Adrenal gland (tissue), 12 donors: ENCODE data around the gene TMEM238L. TPM values are rescaled to one million over a fixed set of nuclear protein-coding genes. Genes with fewer than 3 reads are reported as not detected.
A peak's percentile ranks its signal among the peaks of the same experiment; 100 is the strongest.

Experiments used
- DNase-seq, 7 donors: peaks; one replicate each; pipeline ENCODE4 v3.0.0-alpha.2; 2019 to 2020
- H3K27ac ChIP-seq, 5 donors: fragments of 200-600 bp; sonication (generic) in 4 of 5; 1 replicate in 3 of 5; 2 replicates in 2 of 5; pipeline versions ENCODE4 v1.5.1 to v1.8.0; 2016 to 2020; ENCODE audit warnings: mild to moderate bottlenecking in 1 of 5
- H3K27me3 ChIP-seq: fragments of 200-600 bp; 2 replicates; pipeline ENCODE4 v1.8.0; 2021
- H3K36me3 ChIP-seq, 2 donors: fragments of 200-600 bp; replicated peaks in 1 of 2; 1 replicate in 1 of 2; 2 replicates in 1 of 2; pipeline versions ENCODE4 v1.5.1 to v1.8.0; 2018 to 2022
- H3K4me1 ChIP-seq, 2 donors: fragments of 200-600 bp; replicated peaks in 1 of 2; 1 replicate in 1 of 2; 2 replicates in 1 of 2; pipeline versions ENCODE4 v1.5.1 to v1.8.0; 2018 to 2021
- H3K4me3 ChIP-seq, 4 donors: fragments of 200-600 bp; sonication (generic) in 3 of 4; one replicate each; pipeline ENCODE4 v1.5.1; 2016 to 2018
- H3K9me3 ChIP-seq, 3 donors: fragments of 200-600 bp; sonication (generic) in 1 of 3; replicated peaks in 1 of 3; 1 replicate in 2 of 3; 2 replicates in 1 of 3; pipeline versions ENCODE4 v1.5.1 to v1.8.0; 2016 to 2021
- POLR2A ChIP-seq, 2 donors: fragments of 450-650 bp; IDR thresholded peaks; one replicate each; pipeline ENCODE4 v1.6.1; 2017; ENCODE audit warnings: antibody characterized with exemption in 2 of 2, mild to moderate bottlenecking in 2 of 2, moderate library complexity in 1 of 2
- WGBS, 4 donors: extraction: QIAGEN DNeasy Blood & Tissue Kit in 2 of 4; methylation state at CpG; one replicate each; pipeline versions ENCODE4 v1.1.5 to v1.1.7; 2013 to 2017; 5-methylcytosine and 5-hydroxymethylcytosine counted together
- intact Hi-C, 2 donors: fragments of 100-400 bp; cut with DNase I; formaldehyde crosslinking; loops; one replicate each; pipeline versions ENCODE4 v1.14.1 to v1.15.0; 2022 to 2023
- polyA plus RNA-seq, 3 donors: library from polyadenylated mRNA; stranded (reverse); fragments of 200-250 nt in 2 of 3; fragments of 350-450 nt in 1 of 3; fragmentation: Illumina TruSeq in 1 of 3; extraction: RNeasy Lipid Tissue Mini Kit (QIAGEN cat#74804) in 1 of 3; gene quantifications; one replicate each; pipeline ENCODE4 v1.2.3, GENCODE V29; 2013 to 2014
- total RNA-seq, 9 donors: library from RNA; depleted of rRNA in 4 of 9; stranded (reverse); fragments of >200 nt in 4 of 9; fragments of 120-200 nt in 1 of 9; fragmentation: NEBNext Ultra II Directional in 1 of 9; extraction: Animal tissue kit (Norgen Biotek cat#: 25700) in 1 of 9; gene quantifications; one replicate each; pipeline versions ENCODE4 v1.1.0 to v1.2.4, GENCODE V29; 2013 to 2023
- TF ChIP-seq, protein P1 (sequence below), 6 experiments: fragments of 450-650 bp in 4 of 6; fragments of 200-600 bp in 2 of 6; sonication (generic) in 1 of 6; IDR thresholded peaks; 1 replicate in 5 of 6; 2 replicates in 1 of 6; pipeline versions ENCODE4 v1.5.1 to v1.8.0; 2016 to 2021; ENCODE audit warnings: antibody characterized with exemption in 6 of 6, mild to moderate bottlenecking in 2 of 6, moderate library complexity in 1 of 6
- donor health status: healthy with polysubstance abuse.
- donor health status: Bipolar disorder and iron deficiency.
- donor health status: DM: yes; HTN: yes; CAD: no.
- donor health status: DM: no; HTN: no; CAD: no.
- donor health status: DM: no; HTN: no; CAD: no.
- donor health status: DM: yes; HTN: yes; CAD: no.

Gene TMEM238L
- total and polyA plus RNA-seq, 12 donors: 0.07 to 0.14 TPM; not detected in 10

DNA sequence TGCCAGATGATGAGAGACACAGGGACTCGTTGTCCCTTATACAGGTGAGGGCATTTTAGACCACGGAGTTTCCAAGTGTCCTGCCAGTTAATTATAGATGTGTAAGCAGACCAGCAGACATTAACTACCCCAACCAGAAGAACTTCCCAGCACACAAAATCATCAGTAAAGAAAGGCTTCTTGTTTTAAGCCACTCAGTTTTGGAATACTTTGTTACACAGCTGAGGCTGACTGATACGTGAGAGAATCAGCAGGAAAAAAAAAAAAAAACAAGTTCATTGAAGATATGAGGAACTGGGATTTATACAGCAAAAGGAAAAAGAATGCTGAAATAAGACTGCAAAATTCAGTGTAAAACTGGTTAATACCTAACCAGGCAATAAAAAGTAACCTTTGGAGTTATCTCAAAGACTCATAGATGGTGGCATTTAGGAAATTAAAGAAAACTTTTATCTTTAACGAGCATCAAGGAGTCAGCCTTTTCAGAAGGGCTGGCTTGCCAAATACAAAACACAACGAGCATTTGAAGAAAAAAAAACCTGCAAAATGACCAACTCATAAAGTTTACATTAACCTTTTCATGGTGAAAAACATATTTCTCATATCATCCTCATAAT lies 28.1 kb downstream of the TMEM238L start:
- TF ChIP-seq, protein P1, sequence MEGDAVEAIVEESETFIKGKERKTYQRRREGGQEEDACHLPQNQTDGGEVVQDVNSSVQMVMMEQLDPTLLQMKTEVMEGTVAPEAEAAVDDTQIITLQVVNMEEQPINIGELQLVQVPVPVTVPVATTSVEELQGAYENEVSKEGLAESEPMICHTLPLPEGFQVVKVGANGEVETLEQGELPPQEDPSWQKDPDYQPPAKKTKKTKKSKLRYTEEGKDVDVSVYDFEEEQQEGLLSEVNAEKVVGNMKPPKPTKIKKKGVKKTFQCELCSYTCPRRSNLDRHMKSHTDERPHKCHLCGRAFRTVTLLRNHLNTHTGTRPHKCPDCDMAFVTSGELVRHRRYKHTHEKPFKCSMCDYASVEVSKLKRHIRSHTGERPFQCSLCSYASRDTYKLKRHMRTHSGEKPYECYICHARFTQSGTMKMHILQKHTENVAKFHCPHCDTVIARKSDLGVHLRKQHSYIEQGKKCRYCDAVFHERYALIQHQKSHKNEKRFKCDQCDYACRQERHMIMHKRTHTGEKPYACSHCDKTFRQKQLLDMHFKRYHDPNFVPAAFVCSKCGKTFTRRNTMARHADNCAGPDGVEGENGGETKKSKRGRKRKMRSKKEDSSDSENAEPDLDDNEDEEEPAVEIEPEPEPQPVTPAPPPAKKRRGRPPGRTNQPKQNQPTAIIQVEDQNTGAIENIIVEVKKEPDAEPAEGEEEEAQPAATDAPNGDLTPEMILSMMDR (IDR thresholded peaks at IDR 0.05): no peak
- TF ChIP-seq POLR2A (IDR thresholded peaks at IDR 0.05): no peak
- Histone ChIP-seq H3K4me1 (no peaks in the 10 kb centered on the region), H3K9me3 (no peaks in the 10 kb centered on the region), H3K36me3 (no peaks in the 10 kb centered on the region), H3K4me3 (no peak overlapping the region), H3K27ac (no peak overlapping the region), H3K27me3 (no peaks in the 10 kb centered on the region)
- 70 to 72% (median 72%) methylated on average over 5 of the region's 5 CpGs for WGBS, 4 donors
- intact Hi-C loops: no loop called here
- no peak for DNase-seq

DNA sequence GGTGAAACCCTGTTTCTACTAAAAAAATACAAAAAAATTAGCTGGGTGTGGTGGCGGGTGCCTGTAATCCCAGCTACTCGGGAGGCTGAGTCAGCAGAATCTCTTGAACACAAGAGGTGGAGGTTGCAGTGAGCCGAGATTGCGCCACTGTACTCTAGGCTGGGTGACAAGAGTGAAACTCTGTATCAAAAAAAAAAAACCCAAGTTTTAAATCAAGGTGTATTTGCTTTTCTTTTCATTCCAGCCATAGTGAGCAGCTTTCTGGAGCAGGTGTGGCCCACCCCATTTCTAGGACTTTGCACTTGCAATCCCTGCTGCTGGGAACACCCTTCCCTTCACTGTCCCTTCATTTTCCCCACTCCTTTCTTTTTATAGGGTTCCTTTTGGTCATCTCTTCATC lies 28.8 kb downstream of the TMEM238L start:
- H3K4me3 ChIP-seq: no peak overlapping the region
- H3K9me3 ChIP-seq: no peaks in the 10 kb centered on the region
- intact Hi-C loops: no loop called here
- no peaks in the 10 kb centered on the region for H3K4me1 ChIP-seq
- H3K27ac ChIP-seq: no peak overlapping the region
- H3K27me3 ChIP-seq: no peaks in the 10 kb centered on the region
- TF ChIP-seq, protein P1 (IDR thresholded peaks at IDR 0.05): no peak
- no peak for TF ChIP-seq POLR2A (IDR thresholded peaks at IDR 0.05)
- WGBS, 4 donors: 92 to 97% (median 93%) methylated on average over 4 of the region's 4 CpGs
- DNase-seq: no peak
- H3K36me3 ChIP-seq: no peaks in the 10 kb centered on the region

DNA sequence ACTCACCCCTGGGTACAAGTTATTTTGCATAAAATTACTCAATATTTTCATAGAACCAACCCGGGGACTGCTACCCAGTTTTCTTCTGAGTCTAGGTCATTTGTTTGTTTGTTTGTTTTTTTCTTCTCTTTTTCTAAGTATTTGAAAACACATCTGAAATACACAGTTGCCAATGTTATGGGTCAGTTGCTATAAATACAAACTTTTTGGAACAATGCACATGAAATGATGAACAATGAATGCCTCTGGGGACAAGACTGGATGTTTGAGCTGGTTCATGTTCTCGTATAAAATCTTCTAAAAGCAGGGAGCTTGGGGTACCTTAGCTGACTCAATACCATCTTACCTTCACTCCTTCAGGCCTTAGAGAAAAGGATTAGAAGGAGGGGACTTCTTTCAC lies 30.5 kb downstream of the TMEM238L start:
- H3K4me1 ChIP-seq: no peaks in the 10 kb centered on the region
- no peaks in the 10 kb centered on the region for H3K27me3 ChIP-seq
- H3K4me3 ChIP-seq: no peak overlapping the region
- WGBS, 4 donors: 75 to 90% (median 77%) methylated on average over 2 of the region's 2 CpGs
- H3K9me3 ChIP-seq: no peaks in the 10 kb centered on the region
- H3K27ac ChIP-seq: no peak overlapping the region
- no peaks in the 10 kb centered on the region for H3K36me3 ChIP-seq
- TF ChIP-seq POLR2A (IDR thresholded peaks at IDR 0.05): no peak
- TF ChIP-seq, protein P1 (IDR thresholded peaks at IDR 0.05): no peak
- intact Hi-C loops: no loop called here
- no peak for DNase-seq

DNA sequence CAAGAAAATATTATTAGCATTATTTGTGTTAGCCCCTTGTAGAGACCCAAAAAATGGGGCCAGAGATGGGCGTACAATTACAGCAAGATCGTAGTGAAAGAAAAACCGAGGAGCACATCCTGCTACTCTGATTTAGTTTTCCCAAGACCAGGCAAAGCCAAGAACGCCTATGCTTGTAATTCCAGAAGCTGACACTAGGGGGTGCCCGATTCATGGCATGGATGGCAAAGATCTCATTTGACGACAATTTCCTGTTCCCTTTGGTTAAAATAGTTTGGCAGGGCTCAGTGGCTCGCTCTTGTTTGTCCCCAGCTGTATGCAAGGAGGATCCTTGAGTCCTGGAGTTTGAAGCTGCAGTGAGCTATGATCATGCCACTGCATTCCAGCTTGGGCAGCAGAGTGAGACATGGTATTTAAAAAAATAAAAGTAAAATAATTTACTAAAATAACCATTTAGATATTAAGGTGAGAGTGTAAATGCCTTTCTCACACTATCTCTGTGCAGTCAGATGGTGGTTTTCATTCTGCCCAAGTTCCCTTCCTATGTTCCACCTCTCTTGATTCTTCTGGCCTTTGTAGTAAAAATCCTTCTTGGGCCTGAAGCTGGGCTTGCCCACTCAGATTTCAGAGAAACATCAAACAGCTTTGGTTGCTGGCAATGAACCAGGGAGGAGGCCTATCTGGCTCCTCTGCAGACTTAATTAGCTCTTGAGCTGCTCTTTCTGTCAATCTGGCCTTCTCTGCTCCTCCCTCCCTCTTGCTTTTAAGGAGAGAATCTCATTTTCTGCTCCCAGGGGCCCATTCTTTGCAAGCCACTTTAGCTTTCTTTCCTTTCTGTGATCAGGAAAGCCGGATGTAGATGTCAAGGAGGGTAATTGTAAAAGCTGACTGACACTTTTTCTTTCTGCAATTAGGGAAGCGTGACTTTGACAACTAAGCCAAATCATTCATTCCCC lies 31.2 kb downstream of the TMEM238L start:
- intact Hi-C loops: no loop called here
- TF ChIP-seq POLR2A (IDR thresholded peaks at IDR 0.05): no peak
- TF ChIP-seq, protein P1 (IDR thresholded peaks at IDR 0.05): peak; percentile 24 to 54 (median 52)
- H3K4me3 ChIP-seq: no peak overlapping the region
- WGBS, 4 donors: 39 to 51% (median 44%) methylated on average over 9 of the region's 9 CpGs
- DNase-seq: peak in 2 of 7 donors; percentile 19 to 39
- no peaks in the 10 kb centered on the region for H3K4me1 ChIP-seq
- H3K27ac ChIP-seq: no peak overlapping the region
- H3K27me3 ChIP-seq: no peaks in the 10 kb centered on the region
- no peaks in the 10 kb centered on the region for H3K9me3 ChIP-seq
- H3K36me3 ChIP-seq: no peaks in the 10 kb centered on the region
